GM19467 (cell line): ENCODE measurements around the gene ACCS.

Experiments
- ATAC-seq: cut with Tn5 transposase; IDR thresholded peaks from one replicate; pipeline ENCODE4 v1.9.1; 2021; ENCODE audit warnings: mild to moderate bottlenecking, moderate library complexity; ENCODE audit not compliant: unreplicated experiment

ACCS gene

DNA sequence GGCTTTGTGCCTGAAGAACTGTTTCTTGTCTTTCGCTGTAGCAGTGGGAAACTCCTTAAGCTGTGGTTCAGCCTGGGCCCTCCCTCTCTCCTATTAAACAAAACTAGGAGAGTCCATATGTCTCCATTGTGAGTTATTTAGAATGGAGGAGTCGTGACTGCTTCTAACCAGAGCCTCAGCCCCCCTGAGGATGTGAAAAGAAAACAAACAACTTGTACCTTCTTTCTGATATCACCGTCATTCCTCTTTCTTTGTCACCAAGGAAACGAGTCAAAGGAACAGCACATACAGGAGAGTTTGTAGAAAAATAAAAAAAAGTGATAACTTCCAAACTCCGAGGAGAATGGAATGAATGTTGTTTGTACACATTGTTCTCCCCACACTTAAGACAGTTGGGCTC, 17.8 kb downstream of the ACCS start:
- ATAC-seq, result no peak

DNA sequence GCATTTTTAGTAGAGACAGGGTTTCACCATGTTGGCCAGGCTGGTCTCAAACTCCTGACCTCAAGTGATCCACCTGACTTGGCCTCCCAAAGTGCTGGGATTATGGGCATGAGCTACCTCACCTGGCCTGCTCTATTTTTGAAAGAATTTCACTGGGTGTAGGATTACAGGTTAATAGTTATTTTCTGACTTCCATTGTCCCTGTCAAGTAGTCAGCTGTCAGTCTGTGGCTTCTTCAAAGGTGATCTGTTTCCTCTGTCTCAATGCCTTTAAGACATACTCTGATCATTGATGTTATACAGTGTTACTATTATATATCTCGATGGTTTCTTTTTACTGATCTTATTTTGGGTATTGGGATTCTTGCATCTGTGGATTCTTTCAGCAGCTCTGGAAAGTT, 19.3 kb downstream of the ACCS start:
- ATAC-seq, result no peak

DNA sequence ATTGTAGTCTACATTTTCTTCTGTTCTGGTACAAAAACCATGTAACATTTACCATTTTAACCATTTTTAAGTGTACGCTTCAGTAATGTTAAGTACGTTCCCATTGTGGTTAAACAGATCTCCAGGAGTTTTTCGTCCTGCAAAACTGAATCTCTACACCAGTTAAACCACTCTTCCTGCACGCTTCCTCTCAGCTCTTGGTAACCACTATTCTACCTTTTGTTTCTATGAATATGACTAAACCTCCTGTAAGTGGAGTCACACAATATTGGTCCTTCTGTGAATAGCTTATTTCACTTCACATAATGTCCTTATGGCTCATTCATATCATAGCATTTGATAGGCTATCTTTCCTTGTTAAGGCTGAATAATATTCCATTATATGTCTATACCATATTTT, 22.3 kb downstream of the ACCS start:
- no peak for ATAC-seq

DNA sequence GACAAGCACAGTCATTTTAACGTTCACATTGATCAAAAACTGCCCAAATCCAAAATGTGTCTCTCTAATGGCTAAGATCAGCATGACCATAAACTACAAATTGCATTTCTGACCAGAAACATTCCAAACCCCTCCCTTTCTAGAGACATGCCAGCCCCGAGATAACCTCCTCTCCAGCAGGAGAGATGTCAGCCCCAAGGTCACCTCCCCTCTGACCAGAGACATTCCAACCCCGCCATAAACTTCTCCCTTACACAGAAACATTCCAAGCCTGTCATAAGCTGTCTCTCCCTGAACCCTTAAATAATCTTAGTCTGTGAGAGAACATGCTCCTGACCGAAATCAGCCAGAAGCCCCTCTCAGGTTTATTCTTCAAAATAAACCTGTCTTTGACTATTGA, 22.8 kb downstream of the ACCS start:
- no peak for ATAC-seq

DNA sequence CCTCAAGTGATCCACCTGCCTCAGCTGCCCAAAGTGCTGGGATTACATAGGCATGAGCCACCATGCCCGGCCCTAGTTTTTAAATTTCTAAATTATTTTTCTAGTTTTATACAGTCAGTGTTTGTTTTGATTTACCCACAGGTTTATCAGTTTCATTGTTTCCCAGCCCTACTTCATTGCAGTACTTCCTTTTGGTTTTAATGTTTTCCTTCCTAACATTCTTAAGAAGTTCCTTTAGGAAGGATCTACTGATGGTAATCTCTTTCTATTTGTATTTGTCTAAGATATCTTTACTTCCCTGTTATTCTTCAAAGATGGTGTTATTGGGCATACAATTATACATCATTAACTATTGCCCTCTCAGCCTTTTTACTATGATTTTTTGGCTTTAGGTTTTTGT, 24.5 kb downstream of the ACCS start:
- no peak for ATAC-seq

DNA sequence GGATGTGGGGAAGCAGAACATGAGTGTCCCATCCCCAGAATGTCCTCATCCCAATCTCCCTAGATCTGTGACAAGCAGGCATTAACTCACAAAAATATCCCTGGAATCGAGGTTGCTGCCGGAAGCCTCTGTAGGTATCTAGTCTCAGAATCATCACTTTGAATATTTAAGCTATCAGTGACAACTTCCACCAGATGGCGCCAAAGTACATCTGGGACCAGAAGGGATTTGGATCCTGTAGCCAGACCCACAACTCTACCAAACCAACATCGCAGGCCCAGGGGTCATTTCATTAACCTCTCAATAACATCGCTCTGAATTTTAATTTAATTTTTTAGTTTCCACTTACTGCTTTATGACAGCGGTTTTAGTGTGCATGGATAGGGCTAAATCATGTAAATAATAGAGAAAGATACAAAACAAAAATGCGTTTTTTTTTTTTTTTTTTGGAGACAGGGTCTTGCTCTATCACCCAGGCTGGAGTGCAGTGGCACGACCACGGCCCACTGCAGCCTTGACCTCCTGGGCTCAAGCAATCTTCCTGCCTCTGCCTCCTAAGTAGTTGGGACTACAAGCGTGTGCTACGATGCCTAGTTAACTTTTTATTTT, 28.3 kb downstream of the ACCS start:
- peak; percentile 37 for ATAC-seq

DNA sequence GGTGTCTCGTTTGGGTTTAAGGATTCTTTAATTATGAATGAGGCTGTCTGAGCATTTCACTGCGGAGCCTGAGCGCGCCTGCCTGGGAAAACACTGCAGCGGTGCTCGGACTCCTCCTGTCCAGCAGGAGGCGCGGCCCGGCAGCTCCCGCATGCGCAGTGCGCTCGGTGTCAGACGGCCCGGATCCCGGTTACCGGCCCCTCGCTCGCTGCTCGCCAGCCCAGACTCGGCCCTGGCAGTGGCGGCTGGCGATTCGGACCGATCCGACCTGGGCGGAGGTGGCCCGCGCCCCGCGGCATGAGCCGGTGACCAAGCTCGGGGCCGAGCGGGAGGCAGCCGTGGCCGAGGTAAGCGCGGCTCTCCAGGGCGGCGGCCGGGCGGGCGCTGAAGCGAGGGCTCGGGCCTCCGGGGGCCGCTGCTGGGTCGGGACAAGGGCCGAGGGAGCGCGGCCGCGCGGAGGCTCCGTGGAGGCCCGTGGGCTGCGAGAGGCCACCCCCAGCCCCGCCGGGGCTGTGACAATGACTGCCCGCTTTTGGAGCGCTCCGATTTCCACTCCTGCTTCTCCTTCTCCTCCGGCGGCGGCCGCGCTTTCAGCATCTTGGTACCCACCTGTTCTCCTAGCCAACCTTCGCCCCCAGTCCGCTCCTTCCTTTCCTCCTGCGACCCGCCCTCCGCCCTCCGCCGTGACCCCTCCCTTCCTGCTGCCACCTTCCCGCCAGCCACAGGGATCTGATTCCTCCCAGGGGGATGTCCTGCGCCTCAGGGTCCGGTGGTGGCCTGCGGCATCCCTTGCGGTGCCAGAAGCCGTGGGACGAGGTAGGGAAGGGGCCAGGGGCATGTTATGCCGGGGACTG, 29.7 kb downstream of the ACCS start, which contains the start of gene EXT2:
TSS of gene EXT2 (plus strand) at position 173 of the 854 bp plus-strand sequence. CDS start 12,035 bp downstream, outside the sequence.
- peak; percentile 92 for ATAC-seq

DNA sequence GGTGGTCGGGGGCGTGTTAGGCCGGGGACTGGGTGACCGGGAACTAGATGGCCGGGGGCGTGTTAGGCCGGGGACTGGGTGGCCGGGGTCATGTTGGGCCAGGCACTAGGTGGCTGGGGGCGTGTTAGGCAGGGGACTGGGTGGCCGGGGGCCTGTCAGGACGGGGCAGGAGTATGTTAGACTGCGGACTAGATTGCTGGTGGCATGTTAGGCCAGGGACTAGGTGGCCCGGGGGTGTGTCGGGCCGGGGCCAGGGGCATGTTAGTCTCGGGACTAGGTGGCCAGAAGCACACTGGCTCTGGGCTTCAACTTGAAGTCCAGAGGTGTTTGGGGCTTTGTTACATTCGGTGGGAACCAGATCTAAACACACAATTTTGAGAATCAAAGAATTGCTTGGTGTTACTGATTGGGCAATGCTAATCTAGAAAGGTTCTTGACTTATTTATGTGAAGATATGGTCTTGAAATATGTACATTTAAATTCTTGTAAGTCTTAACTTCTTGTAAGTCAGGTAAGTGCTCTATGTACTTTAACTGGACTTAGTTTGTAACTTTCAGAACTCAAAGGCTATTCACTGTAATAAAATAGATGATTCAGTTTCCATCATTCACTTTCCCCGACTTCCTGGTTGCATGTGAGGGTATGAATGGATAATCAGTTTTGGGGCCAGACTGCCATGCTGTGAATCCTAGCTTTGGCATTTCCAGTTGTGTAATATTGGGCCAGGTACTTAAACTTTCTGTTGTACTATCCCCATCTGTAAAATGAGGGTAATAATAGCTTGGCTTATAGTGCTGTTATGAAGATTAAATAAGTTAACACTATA, 30.5 kb downstream of the ACCS start:
- ATAC-seq, result no peak

DNA sequence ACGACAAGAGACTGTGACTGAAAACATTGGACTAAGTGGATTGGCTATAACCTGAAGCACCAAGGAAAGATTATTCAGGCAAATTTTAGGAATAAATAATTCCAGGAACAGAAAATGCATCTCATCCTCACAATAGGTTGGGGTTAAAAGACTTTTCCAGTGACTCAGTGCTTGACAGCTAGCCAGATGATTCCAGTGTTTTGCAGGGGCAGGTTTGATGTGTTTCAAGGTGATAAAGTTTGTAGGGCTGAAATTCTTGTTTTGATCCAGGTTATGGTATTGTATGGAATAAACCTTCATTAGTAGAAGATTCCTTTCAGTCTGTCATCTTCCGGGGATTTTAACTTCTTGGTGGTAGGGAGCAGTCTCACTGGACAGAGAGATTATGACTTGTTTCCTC, 31.8 kb downstream of the ACCS start:
- ATAC-seq, result no peak

DNA sequence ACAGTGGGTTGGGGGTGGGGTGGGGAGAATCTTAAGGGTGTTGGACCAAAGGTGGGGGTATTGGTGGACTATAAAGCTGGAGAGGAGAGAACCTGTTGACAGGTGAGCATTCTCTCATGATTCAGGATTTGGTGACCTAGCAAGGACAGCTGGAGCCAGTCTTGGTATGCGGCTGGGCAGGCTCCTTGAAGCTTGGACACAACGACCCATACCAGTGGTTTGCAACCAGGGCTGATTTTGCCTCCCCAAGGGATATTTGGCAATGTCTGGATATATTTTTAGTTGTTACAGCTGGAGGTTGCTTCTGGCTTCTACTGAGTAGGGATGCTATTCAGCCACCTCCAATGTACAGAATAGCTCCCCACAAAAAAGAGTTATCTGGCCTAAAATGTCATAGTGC, 35.0 kb downstream of the ACCS start:
- ATAC-seq, result no peak

DNA sequence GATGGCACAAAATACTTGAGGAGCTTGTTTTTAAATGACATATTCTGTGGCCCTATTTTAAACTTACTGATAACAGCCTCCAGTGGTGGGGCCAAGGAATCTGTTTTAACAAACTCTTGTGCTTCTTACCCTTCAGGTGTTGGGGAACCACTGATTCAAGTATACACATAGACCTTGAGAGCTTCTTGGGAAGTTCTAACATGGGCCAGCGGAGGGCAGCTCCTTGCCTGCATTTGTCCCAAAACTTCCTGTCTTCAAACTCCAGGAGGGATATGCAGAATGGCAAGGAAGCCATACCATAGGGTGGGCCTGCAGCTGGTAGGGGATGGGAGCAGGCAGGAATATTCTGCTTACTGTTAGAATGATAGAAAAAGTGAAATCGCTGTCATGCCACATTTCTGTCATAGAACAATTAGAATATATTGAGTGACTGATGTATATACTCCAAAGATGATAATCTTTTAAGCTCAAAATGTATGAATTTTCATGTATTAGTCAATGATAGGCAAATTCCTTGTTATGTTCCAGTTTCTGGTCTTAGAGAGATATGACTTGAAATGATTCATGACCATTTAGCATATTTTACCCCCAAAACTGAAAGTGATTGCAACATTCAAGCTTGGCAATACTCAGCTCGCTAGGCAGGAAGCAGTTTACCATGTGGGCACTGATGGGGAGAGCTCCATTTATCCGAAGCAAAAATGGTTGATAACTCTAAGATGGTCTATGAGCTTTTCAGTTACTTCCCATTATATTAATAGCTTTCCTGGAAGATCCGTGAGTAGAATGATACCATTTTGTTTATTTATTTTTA, 38.6 kb downstream of the ACCS start:
- no peak for ATAC-seq

DNA sequence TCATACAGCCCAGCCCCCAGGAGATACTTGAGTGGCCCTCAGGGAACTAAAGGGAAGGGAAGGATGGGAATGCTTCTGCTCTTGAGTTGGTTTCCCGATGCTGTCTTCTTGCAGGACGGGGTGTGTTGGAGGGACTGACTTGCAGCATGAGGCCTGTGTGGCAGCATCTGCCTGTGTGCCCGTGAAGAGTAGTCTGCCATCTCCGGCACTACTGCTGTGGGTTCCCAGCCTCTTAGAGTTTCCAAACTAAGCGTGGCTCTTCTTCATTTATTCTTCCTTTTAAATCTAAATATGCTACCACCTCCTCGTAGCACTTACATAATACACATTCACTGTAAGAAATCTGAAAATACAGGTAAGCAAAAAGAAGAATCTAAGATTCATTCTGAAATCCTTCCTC, 42.2 kb downstream of the ACCS start:
- ATAC-seq, result no peak

DNA sequence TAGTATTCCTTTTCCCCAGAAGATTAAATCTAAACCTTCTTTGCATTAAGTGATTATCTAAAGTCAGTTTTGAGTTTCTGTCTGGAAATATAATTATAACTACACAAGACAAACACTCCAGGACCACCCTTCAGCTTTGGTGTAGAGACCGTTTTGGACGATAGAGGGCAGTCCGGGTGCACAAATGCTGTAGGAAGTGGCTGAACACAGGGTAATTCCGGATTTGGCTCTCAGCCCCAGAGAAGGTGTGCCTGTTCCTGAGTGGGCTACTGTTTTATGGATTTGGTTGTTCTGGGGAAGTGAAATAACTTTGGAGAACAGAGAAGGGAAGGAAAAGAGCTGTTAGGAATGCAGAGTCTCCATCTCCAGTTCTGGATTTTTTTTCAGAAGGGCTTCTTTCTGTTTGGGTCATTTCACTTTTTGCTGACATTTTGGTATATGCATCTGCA, 44.2 kb downstream of the ACCS start:
- ATAC-seq, result peak; percentile 88

DNA sequence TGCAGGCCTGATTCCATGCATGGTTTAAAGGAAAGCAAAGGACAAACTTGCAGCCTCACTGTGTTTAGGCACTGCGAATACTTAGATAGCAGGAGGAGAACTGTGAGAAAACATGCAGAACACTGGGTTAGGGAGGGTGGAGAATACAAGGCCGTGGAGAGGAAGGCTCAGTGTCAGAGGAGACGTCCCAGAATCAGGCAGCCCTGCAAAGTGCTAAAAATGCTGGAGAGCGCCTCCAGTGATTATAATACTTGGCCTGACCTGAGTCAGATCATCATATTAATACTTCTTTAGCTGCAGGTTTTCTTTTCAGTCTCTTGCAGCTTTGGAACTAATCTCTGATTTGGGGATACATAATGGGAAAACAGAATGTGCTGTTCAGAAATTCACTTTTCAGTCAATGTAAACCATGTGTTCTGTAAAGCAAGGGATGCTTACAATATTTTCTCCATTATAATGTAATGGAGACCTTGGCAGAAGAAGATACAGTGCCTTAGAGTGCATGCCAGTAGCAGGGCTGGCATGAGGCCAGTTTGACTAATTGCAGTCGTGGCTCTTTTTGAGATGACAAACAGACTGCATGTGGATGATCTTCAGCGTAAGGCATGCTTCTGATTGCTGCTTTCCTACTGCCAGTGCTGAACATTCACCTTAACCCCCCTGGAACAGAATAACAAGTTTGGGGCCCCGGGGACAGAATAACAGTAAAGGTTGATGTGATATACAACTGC, 46.2 kb downstream of the ACCS start:
- ATAC-seq, result no peak

DNA sequence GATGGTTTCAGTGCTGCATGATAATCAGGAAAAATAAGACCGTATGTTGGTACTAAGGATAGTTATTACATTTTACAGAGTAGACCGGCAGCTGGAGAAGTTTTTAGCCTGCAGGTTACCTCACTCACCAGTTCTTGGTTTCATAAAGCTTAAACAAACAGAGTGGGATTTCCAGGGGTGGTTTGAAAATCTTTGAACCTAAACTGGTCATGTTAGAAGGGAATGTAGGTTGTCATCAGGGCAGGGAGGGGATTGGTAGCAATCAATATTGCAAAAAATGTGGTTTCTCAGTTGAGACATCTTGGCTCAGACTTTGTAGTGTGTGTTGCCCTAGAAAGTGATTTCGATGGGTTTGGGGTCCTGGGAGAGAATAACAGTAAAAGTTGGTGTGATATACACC, 46.9 kb downstream of the ACCS start:
- no peak for ATAC-seq

DNA sequence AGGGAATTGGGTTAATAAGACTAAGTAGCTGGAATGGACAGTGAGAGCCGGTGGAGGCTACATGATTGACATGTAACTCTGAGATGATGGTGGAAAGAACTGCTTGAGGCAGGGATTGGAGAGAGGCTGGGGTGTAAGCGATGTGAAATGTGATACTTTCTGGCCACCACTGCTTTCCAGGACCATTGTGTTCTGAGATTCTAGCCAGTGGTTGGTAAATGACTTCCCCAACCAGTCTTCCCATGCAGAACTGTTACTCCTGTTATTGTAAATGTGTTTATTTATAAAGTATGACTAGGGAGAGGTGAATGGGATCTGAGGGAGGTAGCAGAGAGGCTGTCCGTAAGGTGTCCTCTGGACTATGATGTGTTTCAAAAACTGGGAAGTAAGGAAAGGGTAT, 47.5 kb downstream of the ACCS start:
- no peak for ATAC-seq

DNA sequence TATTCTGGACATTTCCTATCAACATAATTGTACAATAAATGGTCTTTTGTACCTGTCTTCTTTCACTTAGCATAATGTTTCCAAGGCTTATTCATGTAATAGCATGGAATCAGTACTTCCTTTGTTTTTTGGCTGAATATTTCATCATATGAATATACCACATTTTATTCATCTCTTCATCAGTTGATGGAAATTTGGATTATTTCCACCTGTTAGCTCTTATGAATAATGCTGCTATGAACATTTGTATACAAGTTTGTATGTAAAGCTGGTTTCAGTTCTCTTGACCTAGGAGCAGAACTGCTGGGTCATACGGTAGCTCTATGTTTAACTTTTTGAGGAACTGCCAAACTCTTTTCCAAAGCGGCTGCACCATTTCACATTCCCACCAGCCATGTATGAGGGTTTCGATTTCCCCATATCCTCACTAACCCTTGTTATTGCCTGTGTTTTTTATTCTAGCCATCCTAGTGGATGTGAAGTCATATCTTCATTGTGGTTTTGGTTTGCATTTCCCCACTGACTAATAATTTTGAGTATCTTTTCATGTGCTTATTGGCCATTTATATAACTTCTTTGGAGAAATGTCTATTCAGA, 50.3 kb downstream of the ACCS start:
- no peak for ATAC-seq

DNA sequence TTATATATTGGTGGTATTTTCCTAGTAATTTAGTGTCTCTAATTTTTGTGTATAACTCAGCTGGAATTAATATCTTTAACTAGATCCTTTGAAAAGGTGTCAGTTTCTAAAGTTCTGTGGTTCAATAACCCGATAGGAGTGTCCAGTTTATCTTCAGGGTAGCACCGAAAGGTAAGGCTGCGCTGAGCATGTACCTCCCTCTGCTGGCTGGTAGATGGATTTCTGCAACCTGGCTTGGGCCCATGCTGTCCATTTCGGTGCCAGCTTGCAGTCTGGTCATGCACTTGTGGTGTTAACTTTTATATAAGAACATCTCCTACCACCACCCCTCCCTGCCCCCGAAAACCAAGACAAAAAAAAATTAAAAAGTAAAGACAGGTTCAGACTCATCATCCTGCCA, 54.1 kb downstream of the ACCS start:
- ATAC-seq, result no peak

DNA sequence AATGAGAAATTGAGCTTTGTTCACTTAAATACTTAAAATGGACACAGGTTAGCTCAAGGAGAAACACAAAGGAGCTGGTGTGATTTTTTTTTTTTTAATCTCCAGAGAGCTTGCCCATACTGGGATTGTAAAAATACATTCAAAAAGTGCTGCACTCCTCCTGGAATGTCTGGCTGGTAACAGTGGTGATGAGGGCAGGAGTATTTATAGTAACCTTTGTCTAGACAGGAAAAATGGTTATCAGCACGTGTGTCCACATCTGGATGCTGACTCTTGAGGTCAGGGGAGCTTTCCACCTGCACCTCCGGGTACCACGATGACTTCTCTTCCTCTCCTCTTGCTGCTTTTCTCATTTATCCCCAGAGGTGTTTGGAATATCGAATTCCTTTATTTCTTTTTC, 59.5 kb downstream of the ACCS start:
- ATAC-seq, result no peak

DNA sequence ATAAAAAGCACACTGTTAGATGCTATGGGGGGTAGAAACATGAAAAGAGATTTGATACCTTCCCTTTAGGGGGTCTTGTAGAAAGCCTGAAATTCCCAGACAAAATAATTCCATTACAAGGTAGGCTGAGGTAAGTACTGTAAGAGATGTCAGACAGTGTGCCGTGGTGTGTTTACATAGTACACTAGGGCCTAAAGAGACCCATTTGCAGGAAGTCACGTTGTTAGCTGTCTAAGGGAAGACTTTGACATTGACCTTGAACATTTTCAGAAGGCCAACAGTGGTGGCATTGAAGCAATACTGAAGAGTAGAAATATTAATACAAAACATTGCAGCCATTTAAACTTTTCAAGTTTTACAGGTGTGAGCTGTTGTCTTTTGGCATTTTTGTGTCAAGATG, 60.2 kb downstream of the ACCS start:
- ATAC-seq, result no peak
